GM23338 (cell line): ENCODE results near the gene HEATR9. TPM values are rescaled to one million over a fixed set of nuclear protein-coding genes. Genes with fewer than 3 reads are reported as not detected.

Experiments used
- ATAC-seq: fragments of 200-7000 bp; cut with Tn5 transposase; 3 replicates; pipeline ENCODE4 v1.9.1; 2020
- DNase-seq: peaks from one replicate; pipeline ENCODE4 v3.0.0-alpha.2; 2015; ENCODE audit warnings: low spot score
- H2AFZ ChIP-seq: fragments of 200-600 bp; sonication (generic); 2 replicates; pipeline ENCODE4 v1.8.0; 2016; ENCODE audit warnings: antibody characterized with exemption, mild to moderate bottlenecking, moderate library complexity
- H3F3A ChIP-seq: fragments of 200-600 bp; sonication (generic); replicated peaks from 2 replicates; pipeline ENCODE4 v1.8.0; 2017; ENCODE audit warnings: antibody characterized with exemption, mixed run types, low read depth
- H3K27ac ChIP-seq: fragments of 200-600 bp; sonication (generic); 2 replicates; pipeline ENCODE4 v1.6.1; 2016; ENCODE audit warnings: low read depth
- H3K27me3 ChIP-seq: fragments of 200-600 bp; sonication (generic); 2 replicates; pipeline ENCODE4 v1.8.0; 2016; ENCODE audit warnings: mild to moderate bottlenecking, mixed run types, moderate library complexity; ENCODE audit not compliant: insufficient read depth
- H3K36me3 ChIP-seq: fragments of 200-600 bp; sonication (generic); 2 replicates; pipeline ENCODE4 v1.8.0; 2016; ENCODE audit warnings: mild to moderate bottlenecking; ENCODE audit not compliant: insufficient read depth
- H3K4me1 ChIP-seq: fragments of 200-600 bp; sonication (generic); 2 replicates; pipeline ENCODE4 v1.8.0; 2016; ENCODE audit warnings: mild to moderate bottlenecking, moderate library complexity; ENCODE audit not compliant: insufficient read depth
- H3K4me2 ChIP-seq: fragments of 200-600 bp; sonication (generic); 2 replicates; pipeline ENCODE4 v1.7.1; 2017; ENCODE audit warnings: mixed run types
- H3K4me3 ChIP-seq: fragments of 200-600 bp; sonication (generic); 2 replicates; pipeline ENCODE4 v1.6.1; 2016; ENCODE audit warnings: mixed run types
- H3K79me2 ChIP-seq: fragments of 200-600 bp; sonication (generic); replicated peaks from 2 replicates; pipeline ENCODE4 v1.8.0; 2017; ENCODE audit warnings: mild to moderate bottlenecking; ENCODE audit not compliant: insufficient read depth
- H3K9me2 ChIP-seq: fragments of 200-600 bp; sonication (generic); 2 replicates; pipeline ENCODE4 v1.8.0; 2017; ENCODE audit not compliant: insufficient read depth
- H4K20me1 ChIP-seq: fragments of 200-600 bp; sonication (generic); replicated peaks from 2 replicates; pipeline ENCODE4 v1.8.0; 2017; ENCODE audit warnings: mild to moderate bottlenecking; ENCODE audit not compliant: insufficient read depth
- H3K27ac Mint-ChIP-seq: 2 replicates; pipeline ENCODE4 v1.8.0; 2020; ENCODE audit warnings: inconsistent platforms, mild to moderate bottlenecking, moderate library complexity, mixed read lengths
- H3K27me3 Mint-ChIP-seq: 3 replicates; pipeline ENCODE4 v1.8.0; 2022; ENCODE audit warnings: low read depth, mild to moderate bottlenecking, moderate library complexity, mixed read lengths, inconsistent platforms; ENCODE audit not compliant: insufficient read depth, poor library complexity
- H3K36me3 Mint-ChIP-seq: 3 replicates; pipeline ENCODE4 v1.8.0; 2021; ENCODE audit warnings: low read depth, mild to moderate bottlenecking, inconsistent platforms, moderate library complexity, mixed read lengths
- H3K4me1 Mint-ChIP-seq: 3 replicates; pipeline ENCODE4 v1.8.0; 2020; ENCODE audit warnings: mild to moderate bottlenecking, inconsistent platforms, mixed read lengths
- H3K4me3 Mint-ChIP-seq: 3 replicates; pipeline ENCODE4 v1.8.0; 2021; ENCODE audit warnings: moderate library complexity, mild to moderate bottlenecking, inconsistent platforms, mixed read lengths
- H3K9me3 Mint-ChIP-seq: 3 replicates; pipeline ENCODE4 v1.8.0; 2020; ENCODE audit warnings: moderate library complexity, mild to moderate bottlenecking, inconsistent platforms, mixed read lengths
- CREB1 ChIP-seq: fragments of 250-450 bp; sonication (Bioruptor Pico); IDR thresholded peaks from 2 replicates; pipeline ENCODE4 v1.5.0; 2020; ENCODE audit warnings: low read depth, mild to moderate bottlenecking, moderate library complexity
- CTCF ChIP-seq, 2 experiments: fragments of 200-600 bp in 1 of 2; sonication (generic) in 1 of 2; conservative IDR thresholded peaks; 2 replicates each; pipeline versions ENCODE4 v1.5.1 to v1.6.1; 2016 to 2017; ENCODE audit warnings: antibody characterized with exemption in 2 of 2, low read depth in 2 of 2, mild to moderate bottlenecking in 2 of 2, moderate library complexity in 1 of 2
- ETS1 ChIP-seq: IDR thresholded peaks from 2 replicates; pipeline ENCODE4 v1.6.1; 2016; ENCODE audit warnings: antibody characterized with exemption
- EZH2phosphoT487 ChIP-seq: fragments of 200-600 bp; sonication (generic); IDR thresholded peaks from one replicate; pipeline ENCODE4 v1.8.1; 2018; ENCODE audit warnings: antibody characterized with exemption; ENCODE audit not compliant: unreplicated experiment
- JUNB ChIP-seq: IDR thresholded peaks from one replicate; pipeline ENCODE4 v1.6.1; 2016; ENCODE audit warnings: antibody characterized with exemption; ENCODE audit not compliant: unreplicated experiment
- NANOG ChIP-seq: IDR thresholded peaks from 2 replicates; pipeline ENCODE4 v1.6.1; 2016; ENCODE audit warnings: antibody characterized with exemption, borderline replicate concordance
- POLR2AphosphoS5 ChIP-seq: IDR thresholded peaks from 2 replicates; pipeline ENCODE4 v1.6.1; 2016; ENCODE audit warnings: antibody characterized with exemption, low read depth
- STAT1 ChIP-seq: IDR thresholded peaks from one replicate; pipeline ENCODE4 v1.6.1; 2016; ENCODE audit warnings: antibody characterized with exemption; ENCODE audit not compliant: unreplicated experiment
- ZNF114 ChIP-seq: fragments of 250-450 bp; sonication (Bioruptor Pico); IDR thresholded peaks from 2 replicates; pipeline ENCODE4 v1.5.0; 2020; ENCODE audit warnings: mild to moderate bottlenecking, moderate library complexity
- ZNF331 ChIP-seq: fragments of 250-450 bp; sonication (Bioruptor Pico); IDR thresholded peaks from 2 replicates; pipeline ENCODE4 v1.5.0; 2020; ENCODE audit warnings: low read depth, mild to moderate bottlenecking, moderate library complexity
- ZNF462 ChIP-seq: fragments of 250-450 bp; sonication (Bioruptor Pico); IDR thresholded peaks from 2 replicates; pipeline ENCODE4 v1.5.0; 2020; ENCODE audit warnings: mild to moderate bottlenecking, moderate library complexity
- polyA plus RNA-seq: library from polyadenylated mRNA; unstranded; fragments of >200 nt; fragmentation: Nextera tagmentation; extraction: Ambion mirVana; gene quantifications from 2 replicates; pipeline ENCODE4 v1.2.1, GENCODE V29; 2016
- total RNA-seq: library from RNA; depleted of rRNA; stranded (reverse); fragments of >200 nt; shearing (Covaris generic); gene quantifications from 2 replicates; pipeline ENCODE4 v1.2.3, GENCODE V29; 2014

Gene HEATR9
- total and polyA plus RNA-seq, 2 experiments from 2014 or later: not detected

GRCh38 chr17:35865412-35866340 is 3.0 kb downstream of the HEATR9 start (continued):
- TF ChIP-seq CTCF (conservative IDR thresholded peaks at IDR 0.05; ENCODE audit: low read depth in 2 of 2): no peak
- no peak for TF ChIP-seq POLR2AphosphoS5
- no peak for TF ChIP-seq JUNB
- no peak for TF ChIP-seq ETS1
- TF ChIP-seq ZNF114 (CRISPR knock-in tag): no peak

GRCh38 chr17:35864853-35865252 is 3.8 kb downstream of the HEATR9 start:
- H3K4me3 Mint-ChIP-seq: no peak overlapping the region
- H2AFZ ChIP-seq: no peak overlapping the region
- ATAC-seq: no peak
- no peaks in the 10 kb centered on the region for H4K20me1 ChIP-seq
- H3K79me2 ChIP-seq: no peaks in the 10 kb centered on the region
- no peaks in the 10 kb centered on the region for H3K9me3 Mint-ChIP-seq
- no peaks in the 10 kb centered on the region for H3K4me1 Mint-ChIP-seq
- DNase-seq: no peak
- H3K27me3 Mint-ChIP-seq: peaks cover 2% of the 10 kb centered on the region
- peaks cover 4% of the 10 kb centered on the region; the same call in 1 of the 2 replicates for H3K4me1 ChIP-seq
- no peaks in the 10 kb centered on the region for H3K36me3 ChIP-seq
- no peak overlapping the region for H3K4me3 ChIP-seq
- H3F3A ChIP-seq: no peaks in the 10 kb centered on the region
- no peak overlapping the region for H3K27ac ChIP-seq
- no peaks in the 10 kb centered on the region for H3K36me3 Mint-ChIP-seq
- H3K27me3 ChIP-seq: no peaks in the 10 kb centered on the region
- H3K4me2 ChIP-seq: no peak overlapping the region
- no peaks in the 10 kb centered on the region for H3K9me2 ChIP-seq
- no peak overlapping the region for H3K27ac Mint-ChIP-seq
- TF ChIP-seq STAT1: no peak
- no peak for TF ChIP-seq CTCF (conservative IDR thresholded peaks at IDR 0.05; ENCODE audit: low read depth in 2 of 2)
- no peak for TF ChIP-seq CREB1 (CRISPR knock-in tag)
- no peak for TF ChIP-seq ZNF462 (CRISPR knock-in tag)
- no peak for TF ChIP-seq JUNB
- TF ChIP-seq ZNF331 (CRISPR knock-in tag): no peak
- TF ChIP-seq EZH2phosphoT487: no peak
- no peak for TF ChIP-seq POLR2AphosphoS5
- TF ChIP-seq ETS1: no peak
- TF ChIP-seq NANOG: no peak
